AG08395 (cell line): ENCODE measurements around the gene ENKUR.
"Not testable (repeated sequence)": the region's sequence is repeated elsewhere in the genome, so short reads cannot be mapped to it uniquely, and the experiment has no call there.

Source experiments
- DNase-seq: peaks from one replicate; pipeline ENCODE4 v3.0.0; 2012; ENCODE audit warnings: mixed read lengths, low spot score

The ENKUR gene

DNA sequence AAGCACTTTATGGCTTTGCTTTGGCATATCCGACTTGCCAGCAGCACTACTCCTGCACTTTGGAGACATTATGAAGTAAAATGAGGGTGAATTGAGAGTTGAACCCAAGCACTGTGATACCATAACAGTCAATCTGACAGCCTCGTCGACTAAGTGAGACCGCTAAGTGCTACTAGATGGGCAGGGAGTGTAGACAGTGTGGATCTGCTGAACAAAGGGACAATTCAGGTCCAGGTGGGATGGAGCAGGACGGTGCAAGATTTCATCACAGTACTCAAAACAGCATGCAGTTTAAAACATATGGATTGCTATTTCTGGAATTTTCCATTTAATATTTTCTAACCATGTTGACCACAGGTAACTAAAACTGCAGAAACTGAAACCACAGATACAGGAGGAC lies 42.8 kb downstream of the ENKUR start:
- no peak for DNase-seq

DNA sequence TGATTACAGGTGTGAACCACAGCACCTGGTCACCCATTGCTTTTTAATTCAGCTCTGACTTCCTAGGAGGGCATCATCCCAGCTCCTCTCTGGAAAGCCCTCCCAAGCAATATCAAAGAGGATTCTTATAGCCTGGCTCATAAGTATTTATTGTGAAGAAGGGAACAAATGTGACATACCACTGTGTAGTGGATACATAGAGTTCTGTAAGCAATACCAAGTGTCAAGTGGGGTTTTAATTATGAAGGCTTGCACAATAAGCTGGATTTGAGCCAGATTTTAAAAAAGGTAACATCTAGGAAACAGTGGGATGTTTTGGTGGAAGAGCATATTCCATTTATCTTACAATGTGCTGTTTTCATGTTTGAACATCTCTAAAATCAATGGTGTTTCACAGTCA lies 44.6 kb downstream of the ENKUR start:
- DNase-seq: no peak

DNA sequence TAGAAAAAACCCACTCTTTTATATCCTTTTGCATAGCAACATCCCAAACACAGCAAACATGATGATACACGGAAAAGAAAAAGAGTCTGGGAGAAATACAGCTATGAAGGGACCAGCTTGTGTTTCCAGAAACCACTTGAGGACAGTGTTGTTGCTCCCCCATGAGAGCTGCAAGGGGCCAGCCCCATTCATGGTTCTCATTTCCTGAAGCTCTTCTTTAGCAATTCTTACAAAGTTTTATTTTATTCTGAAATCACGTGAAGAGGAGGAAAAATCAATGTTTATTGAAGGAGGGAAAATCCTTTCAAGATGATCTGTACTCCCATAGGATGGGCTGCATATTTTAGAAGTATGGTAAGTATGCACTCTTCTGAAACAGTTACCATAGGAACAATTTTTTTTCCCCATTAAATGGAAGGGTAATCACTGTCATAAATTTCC lies 46.1 kb downstream of the ENKUR start:
- DNase-seq: peak; percentile 33

DNA sequence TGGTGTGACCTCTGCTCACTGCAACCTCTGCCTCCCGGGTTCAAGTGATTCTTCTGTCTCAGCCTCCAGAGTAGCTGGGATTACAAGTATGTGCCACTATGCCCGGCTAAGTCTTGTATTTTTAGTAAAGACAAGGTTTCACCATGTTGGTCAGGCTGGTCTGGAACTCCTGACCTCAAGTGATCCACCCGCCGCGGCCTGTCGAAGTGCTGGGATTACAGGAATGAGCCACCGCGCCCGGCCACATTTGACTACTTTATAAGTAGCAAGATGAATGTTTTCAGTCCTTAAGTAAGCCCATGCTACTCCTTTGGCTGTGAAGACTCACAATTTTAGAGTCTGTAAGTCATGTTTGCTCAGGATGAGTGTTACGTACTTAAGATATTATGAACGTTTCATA lies 47.0 kb downstream of the ENKUR start:
- DNase-seq: not testable (repeated sequence)

- no peak for DNase-seq
Measured at GRCh38 chr10:24968349-24968748, 47.6 kb downstream of the ENKUR start.

GRCh38 chr10:24966962-24967481 lies 48.9 kb downstream of the ENKUR start:
- no peak for DNase-seq

DNA sequence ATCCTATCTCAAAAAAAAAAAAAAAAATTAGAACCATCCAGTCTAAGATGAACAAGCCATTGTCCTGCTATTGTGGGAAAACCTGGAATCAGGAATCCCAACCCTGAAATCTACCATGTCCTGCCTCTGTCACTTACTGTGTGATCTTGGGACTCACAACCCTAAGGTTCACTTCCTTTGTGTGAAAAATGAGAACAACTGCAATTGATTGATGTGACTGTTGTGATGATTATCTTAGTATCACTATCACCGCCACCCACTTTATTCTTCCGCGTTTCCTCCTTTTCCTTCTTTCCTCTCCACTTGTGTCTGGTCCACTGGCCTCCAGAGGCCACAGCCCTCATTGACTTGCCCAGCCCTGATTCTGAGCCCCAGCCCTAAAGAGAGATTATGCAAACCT lies 50.9 kb downstream of the ENKUR start:
- DNase-seq: no peak

GRCh38 chr10:24963521-24964041 lies 52.4 kb downstream of the ENKUR start:
- no peak for DNase-seq

- DNase-seq: no peak
Measured at GRCh38 chr10:24962995-24963394, 53.0 kb downstream of the ENKUR start.

DNA sequence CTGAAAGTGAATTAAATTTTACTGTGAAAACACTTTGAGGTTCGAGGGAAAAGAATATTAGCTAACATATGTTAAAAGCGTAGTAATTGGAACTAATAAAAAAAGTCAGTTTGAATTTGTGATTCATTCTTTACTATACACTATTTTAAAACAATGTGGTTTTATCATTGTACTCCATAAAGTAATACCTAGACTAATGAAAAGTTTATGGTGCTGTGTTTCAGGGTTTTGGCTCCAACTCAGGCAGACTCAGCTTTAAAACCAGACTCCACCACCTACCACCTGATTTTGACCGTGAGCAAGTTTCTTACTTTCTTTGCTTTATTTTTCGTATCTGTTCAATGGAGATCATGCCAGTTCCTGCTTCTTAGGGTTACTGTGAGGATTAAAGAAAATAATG lies 54.4 kb downstream of the ENKUR start:
- DNase-seq: no peak

DNA sequence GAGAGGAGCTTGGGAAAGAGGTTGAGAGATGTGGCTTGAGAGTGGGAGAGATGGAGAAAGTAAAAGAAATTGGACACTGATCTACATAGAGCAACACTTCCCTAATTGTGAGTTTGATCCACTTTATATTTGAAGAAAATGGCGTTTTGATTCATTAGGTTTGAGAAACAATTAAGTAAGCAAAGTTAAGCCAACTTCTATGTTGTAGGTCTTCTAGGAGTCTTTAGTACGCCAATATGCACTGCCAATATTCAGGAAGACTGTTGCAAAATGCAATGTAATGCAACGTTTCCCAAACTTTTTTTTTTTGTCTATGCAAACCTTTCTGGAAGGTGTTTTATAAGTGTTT lies 56.6 kb downstream of the ENKUR start:
- no peak for DNase-seq

- peak; percentile 30 for DNase-seq
Measured at GRCh38 chr10:24958721-24959381, 57.1 kb downstream of the ENKUR start.

- peak; percentile 82 for DNase-seq
Measured at GRCh38 chr10:24958091-24958720, 57.8 kb downstream of the ENKUR start.

DNA sequence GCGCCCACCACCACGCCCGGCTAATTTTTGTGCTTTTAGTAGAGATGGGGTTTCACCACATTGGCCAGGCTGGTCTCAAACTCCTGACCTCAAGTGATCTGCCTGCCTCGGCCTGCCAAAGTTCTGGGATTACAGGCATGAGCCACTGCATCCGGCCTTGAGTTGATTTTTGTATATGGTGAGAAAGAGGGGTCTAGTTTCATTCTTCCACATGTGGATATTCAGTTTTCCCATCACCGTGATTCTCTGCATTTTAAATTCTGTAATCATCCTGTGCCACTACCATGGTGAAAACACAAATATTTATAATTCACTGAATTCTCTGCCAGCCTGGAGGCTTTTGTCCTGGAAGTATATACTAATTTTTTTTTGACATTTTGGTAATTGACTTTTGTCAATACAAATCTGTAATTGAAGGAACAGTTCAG lies 58.3 kb downstream of the ENKUR start:
- peak; percentile 18 for DNase-seq

GRCh38 chr10:24953675-24954074 lies 62.3 kb downstream of the ENKUR start:
- DNase-seq: peak; percentile 23

GRCh38 chr10:24952707-24953645 lies 63.0 kb downstream of the ENKUR start:
- DNase-seq: peak; percentile 65

DNA sequence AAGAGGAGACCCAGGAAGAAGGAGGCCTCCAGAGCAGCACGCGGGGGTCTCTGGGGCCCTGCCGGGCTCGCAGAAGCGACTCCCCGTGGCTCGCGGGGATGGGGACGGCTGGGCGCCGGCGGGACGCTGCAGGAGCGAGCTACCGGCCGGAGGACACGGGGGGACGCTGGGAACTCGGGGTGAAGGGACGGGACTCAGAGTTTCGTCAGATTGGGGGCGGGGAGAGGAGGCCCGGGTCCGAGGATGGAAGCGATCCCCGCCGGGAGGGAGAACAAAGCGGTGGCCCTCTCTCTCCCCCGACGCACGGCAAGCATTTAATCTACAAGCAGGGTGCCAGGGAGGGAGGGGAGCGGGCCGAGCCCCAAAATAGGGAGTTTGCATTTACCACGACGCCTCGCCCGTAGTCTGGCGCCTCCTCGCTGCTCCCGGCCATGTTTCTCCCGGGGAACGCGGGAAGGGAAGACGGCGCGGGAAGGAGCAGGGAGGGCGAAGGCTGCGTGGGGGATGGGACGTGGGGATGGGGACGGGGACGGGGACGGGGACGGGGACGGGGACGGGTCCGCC lies 63.7 kb downstream of the ENKUR start, which contains the start of gene PRTFDC1:
Gene PRTFDC1 (minus strand): TSS at position 464 of the 564 bp plus-strand sequence. CDS start 31 bp downstream, at position 433.
- DNase-seq: peak; percentile 36

- DNase-seq: peak; percentile 16
Measured at GRCh38 chr10:24951201-24952142, 64.5 kb downstream of the ENKUR start.

GRCh38 chr10:24950439-24950838 lies 65.5 kb downstream of the ENKUR start:
- DNase-seq: no peak

- no peak for DNase-seq
Measured at GRCh38 chr10:24949616-24950015, 66.3 kb downstream of the ENKUR start.
